ENCODE data around the gene BGN.
A peak's percentile ranks its signal among the peaks of the same experiment; 100 is the strongest.

BGN gene

GRCh38 chrX:153456704-153457103 lies 38.1 kb upstream of the BGN start:
- TF ChIP-seq ZFX (IDR thresholded peaks at IDR 0.05; ENCODE audit: borderline replicate concordance) = no peak
- TF ChIP-seq, protein P1, sequence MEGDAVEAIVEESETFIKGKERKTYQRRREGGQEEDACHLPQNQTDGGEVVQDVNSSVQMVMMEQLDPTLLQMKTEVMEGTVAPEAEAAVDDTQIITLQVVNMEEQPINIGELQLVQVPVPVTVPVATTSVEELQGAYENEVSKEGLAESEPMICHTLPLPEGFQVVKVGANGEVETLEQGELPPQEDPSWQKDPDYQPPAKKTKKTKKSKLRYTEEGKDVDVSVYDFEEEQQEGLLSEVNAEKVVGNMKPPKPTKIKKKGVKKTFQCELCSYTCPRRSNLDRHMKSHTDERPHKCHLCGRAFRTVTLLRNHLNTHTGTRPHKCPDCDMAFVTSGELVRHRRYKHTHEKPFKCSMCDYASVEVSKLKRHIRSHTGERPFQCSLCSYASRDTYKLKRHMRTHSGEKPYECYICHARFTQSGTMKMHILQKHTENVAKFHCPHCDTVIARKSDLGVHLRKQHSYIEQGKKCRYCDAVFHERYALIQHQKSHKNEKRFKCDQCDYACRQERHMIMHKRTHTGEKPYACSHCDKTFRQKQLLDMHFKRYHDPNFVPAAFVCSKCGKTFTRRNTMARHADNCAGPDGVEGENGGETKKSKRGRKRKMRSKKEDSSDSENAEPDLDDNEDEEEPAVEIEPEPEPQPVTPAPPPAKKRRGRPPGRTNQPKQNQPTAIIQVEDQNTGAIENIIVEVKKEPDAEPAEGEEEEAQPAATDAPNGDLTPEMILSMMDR (IDR thresholded peaks at IDR 0.05) = no peak

DNA sequence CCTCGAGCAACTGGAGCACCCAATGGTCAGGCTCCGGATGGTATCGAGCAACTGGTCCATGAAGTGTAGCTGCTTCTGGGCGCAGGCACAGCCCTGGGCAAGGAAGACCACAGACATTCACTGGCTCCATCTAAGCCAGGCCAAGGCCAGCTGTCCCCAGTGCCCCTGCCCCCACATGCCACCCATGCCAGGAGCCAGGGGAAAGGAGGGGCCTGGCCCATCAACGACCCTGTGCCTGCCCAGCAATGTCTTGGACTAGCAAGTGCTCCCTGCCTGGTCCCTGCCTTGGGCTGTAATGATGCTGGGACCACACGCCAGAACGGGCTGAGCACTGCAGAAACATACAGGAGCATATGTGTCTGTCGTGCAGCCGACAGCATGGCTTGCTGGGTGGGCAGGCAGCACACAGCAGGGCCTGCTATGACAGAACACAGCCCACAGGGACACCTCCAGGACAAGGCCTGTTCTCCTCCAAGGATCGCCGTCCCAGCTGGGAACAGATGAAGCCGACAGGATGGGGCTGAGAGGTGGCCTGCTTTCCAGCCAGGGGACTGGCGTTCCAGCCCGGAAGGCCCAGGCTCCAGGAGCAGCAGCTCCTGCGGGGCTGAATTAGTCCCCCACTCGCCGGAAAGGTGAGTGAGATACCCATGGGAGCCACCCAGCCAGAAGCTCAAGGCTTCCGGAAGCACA lies 37.5 kb upstream of the BGN start:
- H3K27ac ChIP-seq = no peak overlapping the region
- TF ChIP-seq, protein P1 (IDR thresholded peaks at IDR 0.05) = no peak
- no peak for TF ChIP-seq ZFX (IDR thresholded peaks at IDR 0.05; ENCODE audit: borderline replicate concordance)

More at GRCh38 chrX:153456704-153457103, 38.1 kb upstream of the BGN start:
- no peak overlapping the region for H3K27ac ChIP-seq

DNA sequence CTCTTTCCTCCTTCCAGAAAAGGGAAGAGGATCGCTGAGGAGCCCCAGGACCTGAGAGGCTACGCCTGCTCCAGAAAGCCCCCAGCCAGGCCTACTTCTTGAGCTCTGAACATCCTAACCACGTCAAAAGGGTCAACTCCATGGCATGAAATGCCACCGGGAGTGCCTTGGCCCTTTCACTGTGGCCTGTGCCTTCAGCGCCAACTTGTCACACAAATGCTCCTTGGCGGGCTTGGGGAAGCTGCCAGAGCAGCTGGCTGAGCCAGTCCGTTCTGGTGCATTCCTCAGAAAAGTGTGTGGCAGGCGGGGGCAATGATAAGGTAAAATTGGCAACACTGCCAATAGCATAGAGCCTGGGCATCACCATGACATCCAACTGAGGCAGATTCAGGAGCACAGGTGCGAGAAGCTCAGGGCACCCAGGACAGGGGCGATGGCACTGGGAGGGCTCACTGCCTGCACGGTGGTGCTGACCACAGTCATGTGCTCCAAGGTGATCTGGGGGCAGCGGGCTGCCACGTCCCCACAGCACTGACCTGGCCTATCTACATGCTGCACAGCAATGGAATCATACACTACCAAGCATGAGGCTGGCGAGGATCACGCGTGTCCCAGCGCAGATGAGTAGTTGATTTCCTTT lies 36.8 kb upstream of the BGN start:
- no peak for TF ChIP-seq ZFX (IDR thresholded peaks at IDR 0.05; ENCODE audit: borderline replicate concordance)

DNA sequence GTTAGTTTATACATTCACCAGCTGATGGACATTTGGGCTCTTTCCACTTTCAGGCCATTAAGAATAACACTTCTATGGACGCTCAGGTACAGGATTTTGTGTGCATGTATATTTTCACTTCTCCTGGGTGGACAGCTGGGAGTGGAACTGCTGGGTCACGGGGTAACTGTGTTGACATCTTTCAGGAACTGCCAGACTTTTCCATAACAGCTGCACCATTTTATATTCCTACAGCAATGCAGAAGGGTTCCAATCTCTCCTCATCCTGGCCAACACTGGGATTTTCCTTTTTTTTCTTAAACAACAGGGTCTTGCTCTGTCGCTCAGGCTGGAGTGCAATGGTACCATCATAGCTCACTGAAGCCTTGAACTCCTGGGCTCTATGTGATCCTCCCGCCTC lies 36.3 kb upstream of the BGN start:
- TF ChIP-seq ZFX (IDR thresholded peaks at IDR 0.05; ENCODE audit: borderline replicate concordance) = no peak
- TF ChIP-seq, protein P1 (IDR thresholded peaks at IDR 0.05) = no peak

More for the DNA sequence above, 36.8 kb upstream of the BGN start:
- H3K27ac ChIP-seq = no peak overlapping the region

DNA sequence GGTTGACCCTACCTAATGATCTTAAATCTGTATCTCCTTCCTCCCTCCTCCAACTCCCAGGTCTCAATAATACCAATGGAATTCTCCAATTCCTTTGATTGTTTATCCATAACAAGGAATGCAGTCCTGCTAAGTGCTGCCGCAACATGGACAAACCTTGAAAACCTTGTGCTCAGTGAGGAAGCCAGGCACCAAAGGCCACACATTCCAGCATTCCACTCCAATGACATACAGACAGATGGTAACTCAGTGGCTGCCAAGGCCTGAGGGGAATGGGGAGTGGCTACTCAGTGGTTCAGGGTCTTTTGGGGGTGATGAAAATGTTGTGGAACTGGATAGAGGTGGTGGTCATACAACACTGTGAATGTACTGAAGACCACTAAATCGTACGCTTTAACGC lies 34.8 kb upstream of the BGN start:
- TF ChIP-seq ZFX (IDR thresholded peaks at IDR 0.05; ENCODE audit: borderline replicate concordance) = no peak
- TF ChIP-seq, protein P1 (IDR thresholded peaks at IDR 0.05) = no peak
- no peak overlapping the region for H3K27ac ChIP-seq

More for the DNA sequence above, 36.3 kb upstream of the BGN start:
- H3K27ac ChIP-seq = no peak overlapping the region

DNA sequence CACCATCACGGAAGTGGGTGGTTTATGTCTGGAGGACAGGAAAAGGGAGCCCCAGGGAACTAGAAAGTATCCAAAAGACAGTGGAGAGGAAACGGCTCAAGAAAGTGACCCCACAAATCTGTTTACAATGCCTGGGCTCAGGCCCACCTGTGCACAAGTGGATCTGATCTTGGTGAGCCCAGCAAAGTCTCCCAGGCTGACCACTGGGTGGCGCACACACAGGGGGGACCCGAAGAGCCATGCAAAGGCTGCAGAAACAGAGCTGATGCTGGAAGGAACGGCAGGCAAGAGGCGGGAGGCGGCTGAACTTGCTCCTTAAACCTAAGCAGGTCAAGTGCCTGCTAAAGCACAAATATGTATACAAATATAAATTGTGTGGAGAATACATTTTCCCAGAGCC lies 34.0 kb upstream of the BGN start:
- no peak overlapping the region for H3K27ac ChIP-seq
- TF ChIP-seq, protein P1 (IDR thresholded peaks at IDR 0.05) = peak; percentile 72
- no peak for TF ChIP-seq ZFX (IDR thresholded peaks at IDR 0.05; ENCODE audit: borderline replicate concordance)

- no peak for TF ChIP-seq ZFX (IDR thresholded peaks at IDR 0.05; ENCODE audit: borderline replicate concordance)
- TF ChIP-seq, protein P1 (IDR thresholded peaks at IDR 0.05) = no peak
- H3K27ac ChIP-seq = no peak overlapping the region
These were observed 32.5 kb upstream of the BGN start for GRCh38 chrX:153462291-153462690.
